OCI-M2 (cell line): Measurements from ENCODE around the gene KRTCAP3.
"Not testable (repeated sequence)": the region's sequence is repeated elsewhere in the genome, so short reads cannot be mapped to it uniquely, and the experiment has no call there.

Experiments used
- DNase-seq: peaks from one replicate; lab custom pipeline; 2025; ENCODE audit not compliant: unreplicated experiment; lab: John Stamatoyannopoulos, UW

Gene KRTCAP3

GRCh38 chr2:27441958-27442919, at the start of gene KRTCAP3:
Gene KRTCAP3, plus strand, starts transcription at chr2:27442381. Its CDS starts 32 bp downstream, at chr2:27442413.
- no peak for DNase-seq

GRCh38 chr2:27393225-27393624, 49.0 kb upstream of the KRTCAP3 start:
- DNase-seq, result no peak

GRCh38 chr2:27398962-27399361, 43.2 kb upstream of the KRTCAP3 start:
- DNase-seq, result no peak

GRCh38 chr2:27400348-27401135, 41.6 kb upstream of the KRTCAP3 start:
- DNase-seq, result no peak

GRCh38 chr2:27407798-27408491, 34.2 kb upstream of the KRTCAP3 start:
- no peak for DNase-seq

- DNase-seq, result no peak
Observed at GRCh38 chr2:27408601-27409320, 33.4 kb upstream of the KRTCAP3 start.

- DNase-seq, result peak; percentile 63
Observed at GRCh38 chr2:27409321-27410073, 32.7 kb upstream of the KRTCAP3 start, which contains the start of gene PPM1G. Gene PPM1G, minus strand, starts transcription at chr2:27409591. Its CDS starts 169 bp downstream, at chr2:27409422.

- DNase-seq, result no peak
Observed at GRCh38 chr2:27412419-27413152, 29.6 kb upstream of the KRTCAP3 start.

- no peak for DNase-seq
Observed at GRCh38 chr2:27416151-27416550, 26.0 kb upstream of the KRTCAP3 start.

GRCh38 chr2:27420996-27421395, 21.2 kb upstream of the KRTCAP3 start:
- DNase-seq, result no peak

GRCh38 chr2:27421660-27422250, 20.4 kb upstream of the KRTCAP3 start:
- no peak for DNase-seq

- no peak for DNase-seq
Observed at GRCh38 chr2:27422958-27423357, 19.2 kb upstream of the KRTCAP3 start.

GRCh38 chr2:27425039-27425438, 17.1 kb upstream of the KRTCAP3 start:
- DNase-seq, result not testable (repeated sequence)

GRCh38 chr2:27427863-27428212, 14.3 kb upstream of the KRTCAP3 start:
- peak; percentile 65 for DNase-seq

GRCh38 chr2:27428213-27428977, 13.8 kb upstream of the KRTCAP3 start, which contains the start of gene NRBP1:
Gene NRBP1, plus strand, starts transcription at chr2:27428631. Its CDS starts 4,643 bp downstream, at chr2:27433274.
- DNase-seq, result peak; percentile 43

- no peak for DNase-seq
Observed at GRCh38 chr2:27428978-27429541, 13.1 kb upstream of the KRTCAP3 start.

GRCh38 chr2:27431395-27431794, 10.8 kb upstream of the KRTCAP3 start:
- DNase-seq, result no peak

- no peak for DNase-seq
Observed at GRCh38 chr2:27435628-27436027, 6.6 kb upstream of the KRTCAP3 start.
